ENCODE data around the gene ZNF57. TPM values are rescaled to one million over a fixed set of nuclear protein-coding genes. Genes with fewer than 3 reads are reported as not detected.

Gene ZNF57
- total RNA-seq, 1 donor from 2014 or later = 2.2 TPM

DNA sequence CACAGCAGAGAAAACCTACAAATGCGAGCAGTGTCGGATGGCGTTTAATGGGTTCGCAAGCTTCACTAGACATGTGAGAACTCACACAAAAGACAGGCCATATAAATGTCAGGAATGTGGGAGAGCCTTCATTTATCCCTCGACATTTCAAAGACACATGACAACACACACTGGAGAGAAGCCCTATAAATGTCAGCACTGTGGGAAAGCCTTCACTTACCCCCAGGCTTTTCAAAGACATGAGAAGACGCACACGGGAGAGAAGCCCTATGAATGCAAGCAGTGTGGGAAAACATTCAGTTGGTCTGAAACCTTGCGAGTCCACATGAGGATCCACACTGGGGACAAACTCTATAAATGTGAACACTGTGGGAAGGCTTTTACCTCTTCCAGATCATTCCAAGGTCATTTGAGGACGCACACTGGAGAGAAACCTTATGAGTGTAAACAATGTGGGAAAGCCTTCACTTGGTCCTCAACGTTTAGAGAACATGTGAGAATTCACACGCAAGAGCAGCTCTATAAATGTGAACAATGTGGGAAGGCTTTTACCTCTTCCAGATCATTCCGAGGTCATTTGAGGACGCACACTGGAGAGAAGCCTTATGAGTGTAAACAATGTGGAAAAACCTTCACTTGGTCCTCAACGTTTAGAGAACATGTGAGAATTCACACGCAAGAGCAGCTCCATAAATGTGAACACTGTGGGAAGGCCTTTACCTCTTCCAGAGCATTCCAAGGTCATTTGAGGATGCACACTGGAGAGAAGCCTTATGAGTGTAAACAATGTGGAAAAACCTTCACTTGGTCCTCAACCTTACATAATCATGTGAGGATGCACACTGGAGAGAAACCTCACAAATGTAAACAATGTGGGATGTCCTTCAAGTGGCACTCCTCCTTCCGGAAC, 16.8 kb downstream of the ZNF57 start:
- Mint-ChIP-seq H3K4me3 (ENCODE audit: unreplicated experiment) (peak overlapping the region; percentile 73), H3K27me3 (ENCODE audit: unreplicated experiment) (no peaks in the 10 kb centered on the region), H3K4me1 (ENCODE audit: unreplicated experiment) (no peaks in the 10 kb centered on the region), H3K9me3 (ENCODE audit: unreplicated experiment) (peaks cover 10% of the 10 kb centered on the region), H3K36me3 (ENCODE audit: low read depth, unreplicated experiment) (peaks cover 26% of the 10 kb centered on the region), H3K27ac (ENCODE audit: unreplicated experiment) (no peak overlapping the region)
- TF ChIP-seq, protein P1, sequence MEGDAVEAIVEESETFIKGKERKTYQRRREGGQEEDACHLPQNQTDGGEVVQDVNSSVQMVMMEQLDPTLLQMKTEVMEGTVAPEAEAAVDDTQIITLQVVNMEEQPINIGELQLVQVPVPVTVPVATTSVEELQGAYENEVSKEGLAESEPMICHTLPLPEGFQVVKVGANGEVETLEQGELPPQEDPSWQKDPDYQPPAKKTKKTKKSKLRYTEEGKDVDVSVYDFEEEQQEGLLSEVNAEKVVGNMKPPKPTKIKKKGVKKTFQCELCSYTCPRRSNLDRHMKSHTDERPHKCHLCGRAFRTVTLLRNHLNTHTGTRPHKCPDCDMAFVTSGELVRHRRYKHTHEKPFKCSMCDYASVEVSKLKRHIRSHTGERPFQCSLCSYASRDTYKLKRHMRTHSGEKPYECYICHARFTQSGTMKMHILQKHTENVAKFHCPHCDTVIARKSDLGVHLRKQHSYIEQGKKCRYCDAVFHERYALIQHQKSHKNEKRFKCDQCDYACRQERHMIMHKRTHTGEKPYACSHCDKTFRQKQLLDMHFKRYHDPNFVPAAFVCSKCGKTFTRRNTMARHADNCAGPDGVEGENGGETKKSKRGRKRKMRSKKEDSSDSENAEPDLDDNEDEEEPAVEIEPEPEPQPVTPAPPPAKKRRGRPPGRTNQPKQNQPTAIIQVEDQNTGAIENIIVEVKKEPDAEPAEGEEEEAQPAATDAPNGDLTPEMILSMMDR (IDR thresholded peaks at IDR 0.05; ENCODE audit: unreplicated experiment) = no peak
- DNase-seq (ENCODE audit: low spot score) = no peak

GRCh38 chr19:2922987-2923386, 22.3 kb downstream of the ZNF57 start:
- no peak overlapping the region for H3K27ac Mint-ChIP-seq (ENCODE audit: unreplicated experiment)

GRCh38 chr19:2923510-2923909, 22.8 kb downstream of the ZNF57 start:
- Mint-ChIP-seq H3K27me3 (ENCODE audit: unreplicated experiment) (peaks cover 2% of the 10 kb centered on the region), H3K4me1 (ENCODE audit: unreplicated experiment) (no peaks in the 10 kb centered on the region), H3K4me3 (ENCODE audit: unreplicated experiment) (no peak overlapping the region), H3K27ac (ENCODE audit: unreplicated experiment) (no peak overlapping the region), H3K36me3 (ENCODE audit: low read depth, unreplicated experiment) (peaks cover 11% of the 10 kb centered on the region), H3K9me3 (ENCODE audit: unreplicated experiment) (no peaks in the 10 kb centered on the region)
- TF ChIP-seq, protein P1 (IDR thresholded peaks at IDR 0.05; ENCODE audit: unreplicated experiment) = no peak
- no peak for DNase-seq (ENCODE audit: low spot score)

More at GRCh38 chr19:2922987-2923386, 22.3 kb downstream of the ZNF57 start:
- Mint-ChIP-seq H3K36me3 (ENCODE audit: low read depth, unreplicated experiment) (peaks cover 12% of the 10 kb centered on the region), H3K4me3 (ENCODE audit: unreplicated experiment) (no peak overlapping the region), H3K27me3 (ENCODE audit: unreplicated experiment) (peaks cover 2% of the 10 kb centered on the region), H3K4me1 (ENCODE audit: unreplicated experiment) (no peaks in the 10 kb centered on the region), H3K9me3 (ENCODE audit: unreplicated experiment) (peaks cover 2% of the 10 kb centered on the region)
- TF ChIP-seq, protein P1 (IDR thresholded peaks at IDR 0.05; ENCODE audit: unreplicated experiment) = no peak
- no peak for DNase-seq (ENCODE audit: low spot score)

DNA sequence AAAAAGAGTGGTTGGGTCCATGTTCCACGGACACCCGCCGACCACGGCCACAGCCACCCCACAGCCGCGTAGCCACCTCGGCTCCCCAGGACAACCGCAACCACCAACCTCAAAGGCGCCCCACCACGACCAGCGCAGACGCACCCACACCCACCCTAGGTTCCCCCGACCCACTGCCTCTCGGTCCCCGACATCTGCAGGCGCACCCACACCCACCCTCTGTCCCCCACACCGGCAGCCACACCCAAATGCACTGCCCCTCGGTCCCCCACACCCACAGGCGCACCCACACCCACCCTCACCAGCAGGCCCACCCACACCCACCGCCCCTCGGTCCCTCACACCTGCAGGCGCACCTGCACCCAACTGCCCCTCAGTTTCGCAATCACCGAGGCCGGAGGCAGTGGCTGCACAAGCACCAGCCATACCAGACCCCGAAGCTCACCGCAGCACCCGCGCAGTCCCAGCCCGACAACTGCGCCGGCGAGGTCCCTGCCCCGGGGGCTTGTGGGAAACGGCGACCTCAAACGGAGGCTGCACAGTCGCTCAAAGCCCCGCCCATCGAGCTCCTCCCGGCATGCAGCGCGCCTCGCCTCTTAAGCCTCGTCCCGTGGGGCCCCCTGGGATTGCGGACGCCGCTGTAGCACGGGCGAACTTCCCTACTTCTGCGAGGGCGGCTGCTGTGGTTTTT, 25.8 kb downstream of the ZNF57 start:
- Mint-ChIP-seq H3K4me3 (ENCODE audit: unreplicated experiment) (no peak overlapping the region), H3K27ac (ENCODE audit: unreplicated experiment) (no peak overlapping the region), H3K27me3 (ENCODE audit: unreplicated experiment) (peaks cover 2% of the 10 kb centered on the region), H3K9me3 (ENCODE audit: unreplicated experiment) (peaks cover 10% of the 10 kb centered on the region), H3K4me1 (ENCODE audit: unreplicated experiment) (no peaks in the 10 kb centered on the region), H3K36me3 (ENCODE audit: low read depth, unreplicated experiment) (peaks cover 15% of the 10 kb centered on the region)
- no peak for DNase-seq (ENCODE audit: low spot score)
- TF ChIP-seq, protein P1 (IDR thresholded peaks at IDR 0.05; ENCODE audit: unreplicated experiment) = no peak
